Prostate gland (tissue), 2 donors: ENCODE results near the gene RNF141. TPM values are rescaled to one million over a fixed set of nuclear protein-coding genes. Genes with fewer than 3 reads are reported as not detected.

Experiments used
- DNase-seq: peaks from one replicate; pipeline ENCODE4 v3.0.0-alpha.2; 2019; ENCODE audit warnings: low spot score
- H3K27ac ChIP-seq, 2 donors: fragments of 200-600 bp; sonication (generic); 2 replicates each; pipeline ENCODE4 v1.5.1; 2017 to 2019
- H3K27me3 ChIP-seq: fragments of 200-600 bp; sonication (generic); replicated peaks from 2 replicates; pipeline ENCODE4 v1.5.1; 2019; ENCODE audit not compliant: insufficient read depth
- H3K36me3 ChIP-seq, 2 donors: fragments of 200-600 bp; sonication (generic); 1 replicate in 1 of 2; 2 replicates in 1 of 2; pipeline versions ENCODE4 v1.5.1 to v1.8.1; 2017 to 2019
- H3K4me1 ChIP-seq: fragments of 200-600 bp; sonication (generic); replicated peaks from 2 replicates; pipeline ENCODE4 v1.5.1; 2019
- H3K4me3 ChIP-seq, 2 donors: fragments of 200-600 bp; sonication (generic); 2 replicates each; pipeline ENCODE4 v1.5.1; 2017 to 2019
- H3K9me3 ChIP-seq: fragments of 200-600 bp; sonication (generic); 2 replicates; pipeline ENCODE4 v1.5.1; 2017
- POLR2A ChIP-seq: fragments of 450-650 bp; IDR thresholded peaks from one replicate; pipeline ENCODE4 v1.6.1; 2016; ENCODE audit warnings: antibody characterized with exemption, mild to moderate bottlenecking
- POLR2AphosphoS5 ChIP-seq: sonication (generic); formaldehyde crosslinking; IDR thresholded peaks from one replicate; pipeline ENCODE4 v1.6.1; 2017; ENCODE audit warnings: antibody characterized with exemption
- WGBS: methylation state at CpG from one replicate; pipeline ENCODE4 v1.1.5; 2018; 5-methylcytosine and 5-hydroxymethylcytosine counted together
- intact Hi-C: fragments of 100-400 bp; cut with DNase I; formaldehyde crosslinking; loops from one replicate; pipeline ENCODE4 v1.14.2; 2022
- total RNA-seq, 2 donors: library from RNA; depleted of rRNA; stranded (reverse); fragments of >200 nt; gene quantifications; one replicate each; pipeline ENCODE4 v1.1.0, GENCODE V29; 2016
- TF ChIP-seq, protein P1 (sequence below), 4 experiments: fragments of 200-600 bp in 2 of 4; fragments of 450-650 bp in 2 of 4; sonication (generic) in 2 of 4; IDR thresholded peaks; 1 replicate in 3 of 4; 2 replicates in 1 of 4; pipeline ENCODE4 v1.5.1; 2016 to 2019; ENCODE audit warnings: antibody characterized with exemption in 4 of 4, mild to moderate bottlenecking in 2 of 4, moderate library complexity in 2 of 4

The RNF141 gene
- total RNA-seq, 2 donors from 2014 or later: 52.9 to 66.2 TPM

DNA sequence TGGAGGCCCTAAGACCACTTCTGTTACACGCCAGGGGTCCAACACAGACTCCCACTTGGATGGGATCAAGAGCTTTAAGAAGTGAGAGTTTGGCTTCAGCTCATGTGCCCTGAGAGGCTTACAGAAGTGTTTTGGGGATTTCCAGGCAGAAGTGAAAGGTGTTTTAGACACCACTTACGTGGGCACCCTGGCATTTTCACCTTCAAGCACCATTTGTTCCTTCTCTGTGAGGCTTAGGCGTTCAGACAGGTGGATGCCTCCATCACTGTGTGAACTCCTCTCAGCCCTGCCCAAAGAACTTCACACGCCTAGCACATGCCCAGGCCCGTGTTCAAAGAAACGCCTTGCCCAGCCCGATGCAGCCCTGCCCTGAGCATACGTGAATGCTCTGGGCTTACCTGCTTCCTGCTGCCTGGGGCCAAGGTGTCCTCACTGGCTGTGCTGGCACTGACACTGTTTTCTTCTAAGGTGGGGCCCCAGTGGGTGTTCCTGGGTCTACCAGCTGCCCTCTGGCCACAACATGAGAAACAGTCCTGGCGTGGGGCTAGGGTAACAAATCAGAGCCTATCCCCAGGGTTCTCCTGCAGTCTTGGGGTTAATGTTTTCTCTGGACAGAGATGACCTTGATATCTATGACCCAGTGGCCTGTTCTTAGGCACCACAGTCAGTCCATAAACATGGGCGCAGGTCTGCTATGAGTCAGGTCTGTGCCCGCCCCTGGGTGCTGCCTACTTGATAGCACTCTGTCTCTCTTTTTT is 51.9 kb downstream of the RNF141 start:
- H3K27ac ChIP-seq: peak overlapping the region in 1 of 2 donors; percentile 36
- DNase-seq: peak; percentile 23
- no peaks in the 10 kb centered on the region for H3K27me3 ChIP-seq
- intact Hi-C loops: no loop called here
- WGBS: 63% methylated on average over 11 of the region's 11 CpGs
- H3K9me3 ChIP-seq: no peaks in the 10 kb centered on the region
- no peak for TF ChIP-seq POLR2A
- TF ChIP-seq, protein P1, sequence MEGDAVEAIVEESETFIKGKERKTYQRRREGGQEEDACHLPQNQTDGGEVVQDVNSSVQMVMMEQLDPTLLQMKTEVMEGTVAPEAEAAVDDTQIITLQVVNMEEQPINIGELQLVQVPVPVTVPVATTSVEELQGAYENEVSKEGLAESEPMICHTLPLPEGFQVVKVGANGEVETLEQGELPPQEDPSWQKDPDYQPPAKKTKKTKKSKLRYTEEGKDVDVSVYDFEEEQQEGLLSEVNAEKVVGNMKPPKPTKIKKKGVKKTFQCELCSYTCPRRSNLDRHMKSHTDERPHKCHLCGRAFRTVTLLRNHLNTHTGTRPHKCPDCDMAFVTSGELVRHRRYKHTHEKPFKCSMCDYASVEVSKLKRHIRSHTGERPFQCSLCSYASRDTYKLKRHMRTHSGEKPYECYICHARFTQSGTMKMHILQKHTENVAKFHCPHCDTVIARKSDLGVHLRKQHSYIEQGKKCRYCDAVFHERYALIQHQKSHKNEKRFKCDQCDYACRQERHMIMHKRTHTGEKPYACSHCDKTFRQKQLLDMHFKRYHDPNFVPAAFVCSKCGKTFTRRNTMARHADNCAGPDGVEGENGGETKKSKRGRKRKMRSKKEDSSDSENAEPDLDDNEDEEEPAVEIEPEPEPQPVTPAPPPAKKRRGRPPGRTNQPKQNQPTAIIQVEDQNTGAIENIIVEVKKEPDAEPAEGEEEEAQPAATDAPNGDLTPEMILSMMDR (IDR thresholded peaks at IDR 0.05): peak in 1 of 4 experiments; percentile 5
- no peaks in the 10 kb centered on the region for H3K4me1 ChIP-seq
- no peak overlapping the region for H3K4me3 ChIP-seq
- no peaks in the 10 kb centered on the region for H3K36me3 ChIP-seq

DNA sequence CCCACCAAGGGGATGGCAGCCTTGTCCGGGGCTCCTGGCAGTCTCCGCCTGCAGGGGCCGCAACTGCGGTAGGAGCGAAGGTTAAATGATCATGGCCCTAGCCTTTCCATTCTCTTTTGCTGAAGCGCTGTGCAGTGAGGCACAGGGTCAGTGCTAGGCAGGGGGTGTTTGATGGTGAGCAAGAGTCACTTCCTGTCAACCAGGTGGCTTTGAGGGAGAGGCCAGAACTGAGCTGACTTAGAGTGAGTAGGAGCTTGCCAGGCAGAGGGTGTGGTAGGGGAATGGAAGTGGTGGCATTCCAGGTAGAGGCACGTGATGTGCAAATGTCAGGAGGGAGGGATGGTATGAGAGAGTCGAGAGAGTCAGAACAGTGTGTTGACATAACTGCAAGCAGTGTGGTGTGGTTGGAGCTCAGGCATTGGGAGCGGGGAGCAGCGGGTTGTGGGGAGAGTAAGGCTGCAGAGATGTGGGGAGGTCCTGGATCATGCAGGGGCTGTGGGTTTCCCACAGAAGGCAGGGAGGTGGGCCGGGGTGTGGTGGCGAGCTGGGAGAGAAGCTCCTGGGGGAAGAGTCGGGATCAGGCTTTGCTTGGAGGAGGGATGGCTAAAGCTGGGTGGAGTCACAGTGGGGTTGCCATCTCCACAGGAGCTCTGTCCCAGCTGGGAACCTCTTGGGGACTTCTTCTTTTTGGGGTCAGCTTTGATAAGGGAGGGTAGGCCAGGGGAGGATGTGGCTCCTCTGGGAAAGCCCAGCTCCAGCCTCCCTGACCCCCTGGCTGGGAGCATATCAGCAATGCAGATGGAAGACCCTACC is 52.7 kb downstream of the RNF141 start:
- 91% methylated on average over 13 of the region's 13 CpGs for WGBS
- Histone ChIP-seq H3K27ac (peak overlapping the region in 1 of 2 donors; percentile 36), H3K27me3 (no peaks in the 10 kb centered on the region), H3K4me3 (no peak overlapping the region), H3K36me3 (no peaks in the 10 kb centered on the region), H3K4me1 (no peaks in the 10 kb centered on the region), H3K9me3 (no peaks in the 10 kb centered on the region)
- peak; percentile 23 for DNase-seq
- TF ChIP-seq POLR2A: no peak
- no peak for TF ChIP-seq POLR2AphosphoS5
- TF ChIP-seq, protein P1 (IDR thresholded peaks at IDR 0.05): no peak
- intact Hi-C loops: no loop called here

- Histone ChIP-seq H3K4me1 (no peaks in the 10 kb centered on the region), H3K36me3 (no peaks in the 10 kb centered on the region), H3K27me3 (no peaks in the 10 kb centered on the region), H3K27ac (no peak overlapping the region), H3K9me3 (no peaks in the 10 kb centered on the region), H3K4me3 (no peak overlapping the region)
- 93% methylated on average over 16 of the region's 16 CpGs for WGBS
- no peak for DNase-seq
- TF ChIP-seq POLR2AphosphoS5: no peak
- no peak for TF ChIP-seq POLR2A
- TF ChIP-seq, protein P1 (IDR thresholded peaks at IDR 0.05): no peak
- intact Hi-C loops: no loop called here
Observed at GRCh38 chr11:10487002-10487647, 53.9 kb downstream of the RNF141 start.

- Histone ChIP-seq H3K27me3 (no peaks in the 10 kb centered on the region), H3K9me3 (no peaks in the 10 kb centered on the region), H3K4me3 (no peak overlapping the region), H3K27ac (no peak overlapping the region), H3K4me1 (no peaks in the 10 kb centered on the region), H3K36me3 (no peaks in the 10 kb centered on the region)
- 94% methylated on average over 10 of the region's 10 CpGs for WGBS
- TF ChIP-seq POLR2AphosphoS5 (no peak), POLR2A (no peak)
- TF ChIP-seq, protein P1 (IDR thresholded peaks at IDR 0.05): no peak
- DNase-seq: no peak
- intact Hi-C loops: no loop called here
Observed at GRCh38 chr11:10486161-10486840, 54.7 kb downstream of the RNF141 start.
